T-helper 2 cell (primary cell): ENCODE measurements around the gene RNF113B.
A peak's percentile ranks its signal among the peaks of the same experiment; 100 is the strongest.

Experiments
- DNase-seq, 5 experiments: peaks; one replicate each; pipeline versions ENCODE4 v3.0.0 to v3.0.0-alpha.2; 2012 to 2022

RNF113B gene

GRCh38 chr13:98173431-98174152, 3.5 kb downstream of the RNF113B start:
- DNase-seq: no peak

DNA sequence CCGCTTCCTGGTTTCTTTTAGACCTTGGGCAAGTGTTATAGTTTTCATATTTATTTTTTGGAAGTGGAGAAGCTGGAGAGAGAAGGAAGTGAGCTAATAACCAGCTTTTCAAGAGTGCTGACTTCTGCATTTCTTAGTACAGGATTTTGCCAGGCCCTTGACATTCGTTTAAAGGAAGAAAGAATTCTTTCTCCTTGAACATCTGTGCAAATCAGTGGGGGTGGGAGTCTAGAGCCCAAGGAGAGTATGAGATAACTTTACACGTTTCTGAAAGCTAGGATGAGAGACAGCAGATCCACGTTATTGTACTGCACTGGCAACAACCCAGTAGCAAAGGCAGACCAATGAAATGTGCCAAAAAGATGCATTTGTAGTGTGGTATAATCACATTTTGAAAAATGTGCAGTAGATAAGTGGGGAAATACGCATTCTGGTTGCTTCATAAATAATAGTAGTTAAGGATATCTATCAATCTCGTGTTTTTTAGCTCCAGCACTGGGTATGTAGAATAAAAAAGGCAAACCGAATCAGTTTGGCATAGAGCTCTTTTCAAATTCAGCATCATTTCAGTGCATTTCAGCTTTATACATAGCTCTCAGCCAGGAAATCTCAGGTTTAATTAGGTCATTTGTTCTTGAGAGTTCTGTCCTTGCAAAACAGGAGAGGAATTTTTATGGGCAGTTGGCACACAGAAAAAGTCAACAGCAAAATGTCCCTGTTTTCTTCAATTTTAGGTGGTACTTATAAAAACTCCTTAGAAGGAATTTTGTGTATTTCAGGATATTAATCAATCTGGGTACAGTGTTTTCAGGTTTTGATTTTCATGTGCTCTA, 4.3 kb downstream of the RNF113B start:
- DNase-seq: no peak

DNA sequence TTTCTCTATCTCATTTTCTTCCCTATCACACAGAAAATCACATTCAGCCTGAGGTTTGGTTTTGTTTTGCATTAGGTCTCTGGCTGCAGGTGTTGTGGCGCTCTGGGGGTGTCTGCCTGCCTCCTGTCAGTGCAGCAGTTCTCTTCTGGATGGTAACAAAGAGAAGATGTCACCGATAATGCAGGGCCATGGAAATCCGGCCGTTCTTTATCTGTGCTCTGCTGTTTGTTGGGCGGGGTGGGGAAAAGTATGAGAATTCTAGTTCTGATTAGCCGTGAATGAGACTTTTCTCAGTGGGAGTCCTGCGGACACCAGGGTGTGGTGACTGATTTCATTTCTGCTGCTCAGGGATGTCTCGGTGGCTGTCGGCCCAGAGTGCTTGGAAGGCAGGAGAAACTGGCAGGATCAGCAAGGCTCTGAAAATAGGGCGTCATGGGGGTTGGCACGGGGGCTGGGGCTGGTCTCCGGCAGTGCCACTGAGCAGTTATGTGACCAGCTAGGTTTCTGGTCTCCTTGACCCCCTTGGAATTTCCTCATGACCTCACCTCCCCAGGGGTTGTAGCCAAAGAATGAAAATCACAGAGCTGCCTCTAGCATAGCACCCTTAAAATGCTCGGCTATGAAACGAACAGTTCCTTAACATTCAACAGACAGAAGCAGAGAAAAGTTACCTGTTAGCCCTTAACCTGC, 5.0 kb downstream of the RNF113B start:
- no peak for DNase-seq

- DNase-seq: no peak
These were observed 7.7 kb downstream of the RNF113B start for GRCh38 chr13:98169331-98169730.

GRCh38 chr13:98162935-98163334, 14.1 kb downstream of the RNF113B start:
- no peak for DNase-seq

DNA sequence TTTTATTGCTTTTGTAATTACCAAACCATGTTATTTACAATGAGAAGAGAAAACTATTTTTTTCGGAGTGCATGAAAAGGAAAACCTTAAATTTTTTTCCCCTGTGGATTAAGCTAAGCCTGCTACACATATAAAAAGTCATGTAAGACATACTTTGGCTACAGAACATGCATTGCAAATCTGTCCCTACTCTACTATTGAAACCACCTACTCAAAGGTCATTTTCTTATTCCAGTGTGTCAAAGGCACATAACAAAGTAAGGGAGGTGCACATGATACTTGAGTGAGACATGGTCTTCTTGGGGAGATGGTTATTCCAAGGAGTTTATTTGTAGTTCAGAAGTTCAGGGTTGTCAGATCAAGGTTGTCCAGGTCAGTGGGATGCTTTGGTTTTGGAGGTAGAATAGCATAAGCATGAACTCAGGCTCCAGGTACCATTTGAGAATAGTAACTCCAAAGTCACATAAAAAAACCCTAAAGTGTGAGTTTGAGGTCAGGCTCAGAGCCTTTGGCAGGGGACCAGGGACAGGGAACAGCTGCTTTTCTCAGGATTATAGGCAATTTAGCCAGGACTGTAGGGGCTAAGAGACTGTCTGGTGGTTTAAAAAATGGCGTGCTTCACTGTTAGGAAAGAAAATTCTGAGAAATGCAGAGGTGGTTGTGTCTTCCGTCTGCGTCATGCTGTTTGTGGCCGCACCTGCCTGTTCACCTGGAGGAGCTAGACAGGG, 18.7 kb downstream of the RNF113B start:
- no peak for DNase-seq

DNA sequence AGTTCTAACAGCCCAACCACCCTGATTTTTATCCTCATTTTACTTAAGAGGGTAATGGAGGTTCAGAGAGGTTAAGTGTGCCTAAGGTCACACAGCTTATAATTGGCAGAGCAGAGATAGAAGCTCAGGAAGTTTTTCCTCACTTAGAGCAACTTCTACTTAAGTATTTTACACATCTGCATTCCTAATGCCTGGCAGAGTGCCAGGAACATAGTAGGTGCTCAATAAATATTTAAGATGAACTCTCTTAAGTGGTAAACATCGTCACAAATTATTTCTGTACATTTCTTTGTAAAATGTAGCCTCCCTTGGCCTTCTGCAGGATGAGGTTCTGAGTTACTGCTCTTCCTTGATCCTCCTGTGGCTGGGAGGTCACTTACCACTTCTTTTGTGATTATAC, 19.5 kb downstream of the RNF113B start:
- DNase-seq: no peak

- DNase-seq: no peak
These were observed 19.9 kb downstream of the RNF113B start for GRCh38 chr13:98157188-98157587.

DNA sequence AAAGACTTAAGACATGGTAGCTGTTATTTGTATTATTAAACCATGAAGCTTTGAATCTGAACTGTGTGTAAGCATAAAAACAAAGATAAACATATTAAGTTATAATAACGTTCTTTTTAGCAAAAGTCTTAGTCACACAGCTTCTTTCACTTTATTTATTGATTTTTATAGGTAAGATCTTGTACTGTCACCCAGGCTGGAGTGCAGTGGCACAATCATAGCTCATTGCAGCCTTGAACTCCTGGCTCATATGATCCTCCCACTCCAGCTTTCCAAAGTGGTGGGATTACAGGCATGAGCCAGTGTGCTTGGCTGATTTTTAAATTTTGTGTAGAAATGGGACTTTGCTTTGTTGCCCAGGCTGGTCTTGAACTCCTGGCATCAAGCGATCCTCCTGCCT, 20.8 kb downstream of the RNF113B start:
- no peak for DNase-seq

- DNase-seq: no peak
These were observed 21.5 kb downstream of the RNF113B start for GRCh38 chr13:98155475-98156109.

- no peak for DNase-seq
These were observed 26.1 kb downstream of the RNF113B start for GRCh38 chr13:98150832-98151479.

DNA sequence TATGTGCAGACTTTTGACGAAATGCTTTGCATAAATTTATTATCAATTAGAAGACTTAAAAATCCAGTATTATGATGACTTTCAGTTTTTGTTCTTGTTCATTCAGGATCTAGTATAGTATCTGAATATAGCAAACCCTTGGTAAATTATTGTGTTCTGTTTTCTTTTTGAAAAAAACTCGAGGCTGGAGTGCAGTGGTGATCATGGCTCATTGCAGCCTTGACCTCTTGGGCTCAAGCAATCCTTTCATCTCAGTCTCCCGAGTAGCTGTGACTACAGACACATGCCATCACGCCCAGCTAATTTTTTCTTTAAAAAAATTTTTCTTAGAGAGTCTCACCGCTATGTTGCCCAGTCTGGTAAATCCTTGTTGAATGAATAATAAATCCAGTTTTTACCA, 29.5 kb downstream of the RNF113B start:
- DNase-seq: no peak

DNA sequence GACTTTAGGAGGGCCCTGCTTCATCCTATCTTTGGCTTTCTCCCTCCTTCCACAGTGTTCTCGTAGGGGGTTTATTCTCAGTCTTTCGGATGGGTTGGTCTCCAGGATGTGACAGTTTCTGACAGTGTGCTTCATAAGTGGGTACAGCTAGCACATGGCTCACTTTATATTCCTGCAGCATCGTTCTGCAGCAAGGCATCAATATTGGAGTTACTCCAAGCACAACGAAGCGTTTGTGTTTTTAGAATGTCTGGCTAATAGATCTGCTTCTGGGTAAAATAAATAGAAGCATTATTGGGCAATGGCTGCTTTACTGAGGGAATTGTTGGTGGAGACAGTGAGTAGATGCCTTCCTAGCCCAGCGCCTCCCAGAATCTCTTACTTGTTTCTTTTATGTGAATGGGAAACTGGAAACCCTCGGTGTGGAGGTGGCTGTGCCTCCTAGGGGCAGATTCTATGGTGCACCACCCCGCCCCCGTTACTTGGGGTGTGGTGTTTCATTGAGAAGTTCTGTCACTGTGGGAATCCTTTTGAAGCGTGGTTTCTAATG, 32.2 kb downstream of the RNF113B start:
- no peak for DNase-seq

DNA sequence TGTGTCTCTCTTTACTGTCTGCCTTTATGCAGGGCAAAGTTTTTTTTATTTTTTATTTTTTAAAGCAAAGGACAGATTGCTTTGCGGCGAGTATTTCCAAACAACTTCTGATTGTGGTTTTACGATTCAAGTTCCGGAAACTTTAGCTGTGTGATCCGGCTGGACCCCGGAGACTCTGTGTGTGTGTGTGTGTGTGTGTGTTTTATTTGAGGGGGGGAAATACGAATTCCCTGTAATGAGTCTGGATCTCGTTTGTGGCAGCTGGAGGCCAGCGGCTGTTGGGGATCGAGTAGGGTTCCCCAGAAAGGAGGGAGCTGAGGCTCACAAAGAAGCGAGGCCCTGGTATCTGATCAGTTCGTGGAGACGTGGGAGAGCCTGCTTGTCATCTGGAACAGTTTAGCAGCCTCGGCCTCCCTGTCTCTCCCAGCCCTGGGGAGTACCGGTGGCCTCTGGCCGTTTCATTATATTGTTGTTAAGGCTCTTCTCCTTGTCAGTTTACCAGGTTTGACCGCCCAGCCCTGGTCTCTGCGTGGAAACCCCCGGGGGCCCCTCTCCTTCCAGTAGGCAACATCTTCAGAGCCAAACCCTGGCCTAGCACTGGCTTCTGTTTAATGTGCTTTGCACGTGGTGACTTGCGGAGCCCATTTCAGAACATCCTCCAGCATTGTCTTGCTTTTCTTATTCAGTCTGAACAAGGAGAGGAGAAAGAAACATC, 32.9 kb downstream of the RNF113B start:
- DNase-seq: no peak

- no peak for DNase-seq
These were observed 33.5 kb downstream of the RNF113B start for GRCh38 chr13:98143601-98144026.

GRCh38 chr13:98143157-98143553, 33.9 kb downstream of the RNF113B start:
- no peak for DNase-seq

- peak in 1 of 5 experiments; percentile 54 for DNase-seq
These were observed 34.5 kb downstream of the RNF113B start, which contains the start of gene FARP1 for GRCh38 chr13:98142380-98143156. FARP1 (plus strand) TSS chr13:98143094; CDS start chr13:98213243, 70,149 bp downstream.

- no peak for DNase-seq
These were observed 35.3 kb downstream of the RNF113B start for GRCh38 chr13:98141509-98142379.

GRCh38 chr13:98141091-98141490, 36.0 kb downstream of the RNF113B start:
- DNase-seq: no peak
